ENCODE results near the gene HM13. TPM values are rescaled to one million over a fixed set of nuclear protein-coding genes. Genes with fewer than 3 reads are reported as not detected.
"Not testable (repeated sequence)": the region's sequence is repeated elsewhere in the genome, so short reads cannot be mapped to it uniquely, and the experiment has no call there.

The HM13 gene
- 100 to 1,000 TPM in 2 of 12 donors, 10 to 100 TPM in 9, not detected in 1; 64.5 to 109 (median 75.6) TPM for polyA plus RNA-seq (ENCODE audit: insufficient read length in 12 of 12)
- long read RNA-seq, donor 1, transcript HM13-224 (3 exons, 3,932 nt), result major isoform, 22 of 93 reads
- long read RNA-seq, donor 1, transcript HM13-202 (12 exons, 1,606 nt), result minor isoform, 16 of 93 reads
- long read RNA-seq, donor 1, partial matches to known transcripts, result 51 of 93 reads
- long read RNA-seq, donor 1, other reads (novel, unspliced or antisense), result 0 of 93 reads
- long read RNA-seq, donor 2, transcript HM13-202 (12 exons, 1,606 nt), result major isoform, 17 of 69 reads
- long read RNA-seq, donor 2, partial matches to known transcripts, result 45 of 69 reads
- long read RNA-seq, donor 2, other reads (novel, unspliced or antisense), result 0 of 69 reads
- long read RNA-seq, donor 3, transcript HM13-202 (12 exons, 1,606 nt), result major isoform, 9 of 31 reads
- long read RNA-seq, donor 3, partial matches to known transcripts, result 16 of 31 reads
- long read RNA-seq, donor 3, other reads (novel, unspliced or antisense), result 0 of 31 reads
- long read RNA-seq, donor 4, transcript HM13-202 (12 exons, 1,606 nt), result major isoform, 7 of 9 reads
- long read RNA-seq, donor 4, partial matches to known transcripts, result 0 of 9 reads
- long read RNA-seq, donor 4, other reads (novel, unspliced or antisense), result 0 of 9 reads
- long read RNA-seq, donor 5, transcript HM13-202 (12 exons, 1,606 nt), result major isoform, 21 of 56 reads
- long read RNA-seq, donor 5, partial matches to known transcripts, result 28 of 56 reads
- long read RNA-seq, donor 5, other reads (novel, unspliced or antisense), result 0 of 56 reads
- long read RNA-seq, donor 6, transcript HM13-202 (12 exons, 1,606 nt), result major isoform, 10 of 21 reads
- long read RNA-seq, donor 6, partial matches to known transcripts, result 6 of 21 reads
- long read RNA-seq, donor 6, other reads (novel, unspliced or antisense), result 0 of 21 reads
- long read RNA-seq, donor 7, transcript HM13-202 (12 exons, 1,606 nt), result major isoform, 6 of 29 reads
- long read RNA-seq, donor 7, partial matches to known transcripts, result 18 of 29 reads
- long read RNA-seq, donor 7, other reads (novel, unspliced or antisense), result 0 of 29 reads
- long read RNA-seq, donor 8, transcript HM13-202 (12 exons, 1,606 nt), result major isoform, 15 of 58 reads
- long read RNA-seq, donor 8, partial matches to known transcripts, result 39 of 58 reads
- long read RNA-seq, donor 8, other reads (novel, unspliced or antisense), result 0 of 58 reads
- long read RNA-seq, donor 9, transcript HM13-224 (3 exons, 3,932 nt), result minor isoform, 5 of 36 reads
- long read RNA-seq, donor 9, transcript HM13-202 (12 exons, 1,606 nt), result major isoform, 10 of 36 reads
- long read RNA-seq, donor 9, partial matches to known transcripts, result 19 of 36 reads
- long read RNA-seq, donor 9, other reads (novel, unspliced or antisense), result 0 of 36 reads
- long read RNA-seq, donor 10, transcript HM13-224 (3 exons, 3,932 nt), result minor isoform, 5 of 34 reads
- long read RNA-seq, donor 10, transcript HM13-202 (12 exons, 1,606 nt), result major isoform, 14 of 34 reads
- long read RNA-seq, donor 10, partial matches to known transcripts, result 9 of 34 reads
- long read RNA-seq, donor 10, other reads (novel, unspliced or antisense), result 0 of 34 reads
- long read RNA-seq, donor 11, transcript HM13-202 (12 exons, 1,606 nt), result major isoform, 17 of 53 reads
- long read RNA-seq, donor 11, partial matches to known transcripts, result 30 of 53 reads
- long read RNA-seq, donor 11, other reads (novel, unspliced or antisense), result 0 of 53 reads

- DNase-seq, result peak; percentile 95
These were observed at the start of gene HM13 for GRCh38 chr20:31514154-31515071. HM13 (plus strand) TSS chr20:31514442; CDS start chr20:31514552, 110 bp downstream.

- not testable (repeated sequence) for DNase-seq
These were observed 43.3 kb upstream of the HM13 start for GRCh38 chr20:31470946-31471345.

GRCh38 chr20:31472395-31473330 lies 41.6 kb upstream of the HM13 start:
- DNase-seq, result no peak

GRCh38 chr20:31473331-31474096 lies 40.7 kb upstream of the HM13 start:
- DNase-seq, result no peak

- DNase-seq, result no peak
These were observed 40.2 kb upstream of the HM13 start for GRCh38 chr20:31474097-31474436.

- DNase-seq, result no peak
These were observed 39.3 kb upstream of the HM13 start, which contains the start of the genes DEFB124 and REM1 for GRCh38 chr20:31474758-31475427. DEFB124 (minus strand) TSS chr20:31475127; CDS start chr20:31473013, 2,114 bp downstream. REM1 (plus strand) TSS chr20:31475288; CDS start chr20:31476446, 1,158 bp downstream.

GRCh38 chr20:31475472-31476293 lies 38.6 kb upstream of the HM13 start:
- no peak for DNase-seq

GRCh38 chr20:31476294-31476585 lies 38.0 kb upstream of the HM13 start:
- DNase-seq, result no peak

GRCh38 chr20:31476643-31477215 lies 37.5 kb upstream of the HM13 start:
- no peak for DNase-seq

- no peak for DNase-seq
These were observed 30.2 kb upstream of the HM13 start for GRCh38 chr20:31484001-31484400.

- peak; percentile 94 for DNase-seq
These were observed 28.5 kb upstream of the HM13 start for GRCh38 chr20:31485450-31486339.

- no peak for DNase-seq
These were observed 26.1 kb upstream of the HM13 start for GRCh38 chr20:31488115-31488514.

- no peak for DNase-seq
These were observed 25.1 kb upstream of the HM13 start for GRCh38 chr20:31489152-31489551.

GRCh38 chr20:31490752-31491151 lies 23.5 kb upstream of the HM13 start:
- no peak for DNase-seq

GRCh38 chr20:31494131-31494530 lies 20.1 kb upstream of the HM13 start:
- DNase-seq, result no peak

Measured in muscle of arm (tissue), 14 donors.